Eye (tissue), 1 donor: ENCODE results near the gene FGF5.
"Not testable (repeated sequence)": the region's sequence is repeated elsewhere in the genome, so short reads cannot be mapped to it uniquely, and the experiment has no call there.

Experiments used
- DNase-seq: peaks from one replicate; pipeline ENCODE4 v3.0.0-alpha.2; 2015

The FGF5 gene

GRCh38 chr4:80302616-80303223 is 36.3 kb downstream of the FGF5 start:
- DNase-seq, result no peak

GRCh38 chr4:80305466-80305865 is 39.0 kb downstream of the FGF5 start:
- no peak for DNase-seq

- no peak for DNase-seq
Measured at GRCh38 chr4:80306260-80306659, 39.8 kb downstream of the FGF5 start.

- DNase-seq, result peak; percentile 28
Measured at GRCh38 chr4:80307183-80307735, 40.8 kb downstream of the FGF5 start.

GRCh38 chr4:80307774-80308465 is 41.5 kb downstream of the FGF5 start:
- DNase-seq, result peak; percentile 19

GRCh38 chr4:80308466-80308822 is 42.0 kb downstream of the FGF5 start:
- DNase-seq, result peak; percentile 14

GRCh38 chr4:80309294-80310004 is 43.0 kb downstream of the FGF5 start:
- no peak for DNase-seq

GRCh38 chr4:80311130-80311529 is 44.7 kb downstream of the FGF5 start:
- DNase-seq, result no peak

GRCh38 chr4:80312124-80312523 is 45.7 kb downstream of the FGF5 start:
- DNase-seq, result no peak

GRCh38 chr4:80313627-80314026 is 47.2 kb downstream of the FGF5 start:
- no peak for DNase-seq

GRCh38 chr4:80315848-80316247 is 49.4 kb downstream of the FGF5 start:
- not testable (repeated sequence) for DNase-seq

- DNase-seq, result no peak
Measured at GRCh38 chr4:80321341-80321740, 54.9 kb downstream of the FGF5 start.

- DNase-seq, result no peak
Measured at GRCh38 chr4:80321776-80322175, 55.3 kb downstream of the FGF5 start.

GRCh38 chr4:80322716-80323115 is 56.3 kb downstream of the FGF5 start:
- DNase-seq, result no peak

GRCh38 chr4:80324171-80324570 is 57.7 kb downstream of the FGF5 start:
- no peak for DNase-seq

- DNase-seq, result no peak
Measured at GRCh38 chr4:80331693-80332092, 65.2 kb downstream of the FGF5 start.

GRCh38 chr4:80333121-80333520 is 66.7 kb downstream of the FGF5 start:
- no peak for DNase-seq

GRCh38 chr4:80334568-80334967 is 68.1 kb downstream of the FGF5 start:
- no peak for DNase-seq

- no peak for DNase-seq
Measured at GRCh38 chr4:80335226-80335553, 68.7 kb downstream of the FGF5 start.

- DNase-seq, result peak; percentile 97
Measured at GRCh38 chr4:80335554-80336358, 69.3 kb downstream of the FGF5 start, which contains the start of gene CFAP299. Gene CFAP299, plus strand, starts transcription at chr4:80335730.

GRCh38 chr4:80336582-80336981 is 70.1 kb downstream of the FGF5 start:
- peak; percentile 55 for DNase-seq

- no peak for DNase-seq
Measured at GRCh38 chr4:80340036-80340435, 73.6 kb downstream of the FGF5 start.
